ENCODE measurements around the gene TFEB. TPM values are rescaled to one million over a fixed set of nuclear protein-coding genes. Genes with fewer than 3 reads are reported as not detected.

Gene TFEB
- total and polyA plus RNA-seq, 8 donors = 7.6 to 37.0 (median 9.8) TPM

DNA sequence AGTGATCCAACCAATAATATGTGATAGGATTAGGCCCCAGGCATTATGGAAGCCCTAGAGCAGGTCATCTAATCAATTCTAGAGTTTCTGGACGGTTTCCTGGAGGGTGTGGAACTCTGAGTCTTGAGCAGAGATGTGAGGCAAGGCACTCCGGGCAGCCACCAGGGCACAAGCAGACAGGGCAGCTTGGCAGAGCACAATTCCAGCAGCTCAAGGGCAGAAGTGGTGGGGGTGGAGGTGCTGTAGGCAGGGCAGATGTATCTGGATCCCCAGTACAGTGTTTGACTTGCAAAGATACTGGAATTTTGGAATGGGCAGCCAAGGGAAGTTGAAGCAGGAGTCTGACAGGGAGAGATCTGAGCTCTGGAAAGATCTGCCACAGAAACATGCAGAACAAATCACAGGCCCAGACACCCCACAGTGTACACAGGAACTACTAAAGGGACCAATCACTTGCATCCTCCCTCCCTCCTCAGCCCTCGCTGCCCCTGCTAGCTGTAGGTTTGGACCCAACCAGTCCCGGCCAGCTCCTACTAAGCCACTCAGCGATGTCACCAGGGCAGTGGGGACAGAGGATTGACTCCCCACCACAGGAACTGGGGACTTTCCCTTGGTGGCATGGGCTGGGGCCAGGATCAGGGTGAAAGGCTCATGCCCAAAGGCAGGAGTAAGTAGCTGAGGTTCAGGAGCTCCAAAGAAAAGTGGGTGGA is 47.0 kb downstream of the TFEB start:
- no peaks in the 10 kb centered on the region for H3K9me3 ChIP-seq
- ATAC-seq = no peak
- peaks cover 4 to 9% of the 10 kb centered on the region in 2 donors for H3K4me1 ChIP-seq
- peak in 1 of 4 donors; percentile 28 for DNase-seq
- H3K27ac ChIP-seq = no peak overlapping the region
- intact Hi-C loops (cut with DNase I) = no loop called here
- H3K4me3 ChIP-seq = no peak overlapping the region
- TF ChIP-seq, protein P1, sequence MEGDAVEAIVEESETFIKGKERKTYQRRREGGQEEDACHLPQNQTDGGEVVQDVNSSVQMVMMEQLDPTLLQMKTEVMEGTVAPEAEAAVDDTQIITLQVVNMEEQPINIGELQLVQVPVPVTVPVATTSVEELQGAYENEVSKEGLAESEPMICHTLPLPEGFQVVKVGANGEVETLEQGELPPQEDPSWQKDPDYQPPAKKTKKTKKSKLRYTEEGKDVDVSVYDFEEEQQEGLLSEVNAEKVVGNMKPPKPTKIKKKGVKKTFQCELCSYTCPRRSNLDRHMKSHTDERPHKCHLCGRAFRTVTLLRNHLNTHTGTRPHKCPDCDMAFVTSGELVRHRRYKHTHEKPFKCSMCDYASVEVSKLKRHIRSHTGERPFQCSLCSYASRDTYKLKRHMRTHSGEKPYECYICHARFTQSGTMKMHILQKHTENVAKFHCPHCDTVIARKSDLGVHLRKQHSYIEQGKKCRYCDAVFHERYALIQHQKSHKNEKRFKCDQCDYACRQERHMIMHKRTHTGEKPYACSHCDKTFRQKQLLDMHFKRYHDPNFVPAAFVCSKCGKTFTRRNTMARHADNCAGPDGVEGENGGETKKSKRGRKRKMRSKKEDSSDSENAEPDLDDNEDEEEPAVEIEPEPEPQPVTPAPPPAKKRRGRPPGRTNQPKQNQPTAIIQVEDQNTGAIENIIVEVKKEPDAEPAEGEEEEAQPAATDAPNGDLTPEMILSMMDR (IDR thresholded peaks at IDR 0.05) = no peak
- peaks cover 0 to 76% of the 10 kb centered on the region in 2 donors for H3K36me3 ChIP-seq
- H3K27me3 ChIP-seq = peaks cover 0 to under 1% of the 10 kb centered on the region in 2 donors

- intact Hi-C loops (cut with DNase I) = no loop called here
- peaks cover 0 to 76% of the 10 kb centered on the region in 2 donors for H3K36me3 ChIP-seq
- DNase-seq (no peak), ATAC-seq (peak; percentile 20)
- H3K27ac ChIP-seq = no peak overlapping the region
- TF ChIP-seq, protein P1 (IDR thresholded peaks at IDR 0.05) = no peak
- H3K9me3 ChIP-seq = no peaks in the 10 kb centered on the region
- H3K4me3 ChIP-seq = no peak overlapping the region
- peaks cover 8 to 16% of the 10 kb centered on the region in 2 donors for H3K4me1 ChIP-seq
- H3K27me3 ChIP-seq = peaks cover 0 to 3% of the 10 kb centered on the region in 2 donors
Measured at GRCh38 chr6:41687501-41688175, 47.8 kb downstream of the TFEB start.

DNA sequence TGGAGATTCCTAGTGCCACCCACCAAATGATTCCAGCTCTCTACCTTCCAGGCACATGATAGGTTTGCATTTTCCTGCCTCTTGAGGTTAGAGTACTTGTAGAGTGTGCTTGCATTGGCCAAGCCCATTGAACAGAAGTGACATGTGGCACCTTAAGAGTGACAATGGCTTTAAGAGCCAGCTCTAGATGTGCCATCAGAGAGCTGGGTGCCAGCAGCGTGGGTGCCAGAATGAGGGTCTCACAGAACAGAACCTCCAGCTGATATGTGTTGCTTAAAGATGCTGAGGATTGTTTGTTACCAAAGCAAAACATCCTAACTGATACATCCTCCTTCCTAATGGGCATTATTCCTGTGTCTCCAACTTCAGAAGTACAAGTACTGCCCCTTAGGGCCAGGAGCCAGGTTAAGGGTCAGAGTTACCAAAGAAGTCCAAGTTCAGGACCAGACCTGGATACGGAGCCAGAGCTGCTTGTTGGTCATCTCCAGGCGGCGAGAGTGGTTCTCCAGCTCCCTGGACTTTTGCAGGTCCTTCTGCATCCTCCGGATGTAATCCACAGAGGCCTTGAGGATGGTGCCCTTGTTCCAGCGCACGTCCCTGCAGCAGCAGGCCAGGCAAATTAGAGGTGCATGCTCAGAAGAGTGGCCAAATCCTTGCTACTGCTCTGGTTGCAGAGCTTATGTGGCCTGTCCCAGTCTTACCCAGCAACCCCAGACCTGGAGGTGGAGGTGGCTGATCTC is 49.6 kb downstream of the TFEB start:
- DNase-seq = no peak
- H3K36me3 ChIP-seq = peaks cover 0 to 70% of the 10 kb centered on the region in 2 donors

DNA sequence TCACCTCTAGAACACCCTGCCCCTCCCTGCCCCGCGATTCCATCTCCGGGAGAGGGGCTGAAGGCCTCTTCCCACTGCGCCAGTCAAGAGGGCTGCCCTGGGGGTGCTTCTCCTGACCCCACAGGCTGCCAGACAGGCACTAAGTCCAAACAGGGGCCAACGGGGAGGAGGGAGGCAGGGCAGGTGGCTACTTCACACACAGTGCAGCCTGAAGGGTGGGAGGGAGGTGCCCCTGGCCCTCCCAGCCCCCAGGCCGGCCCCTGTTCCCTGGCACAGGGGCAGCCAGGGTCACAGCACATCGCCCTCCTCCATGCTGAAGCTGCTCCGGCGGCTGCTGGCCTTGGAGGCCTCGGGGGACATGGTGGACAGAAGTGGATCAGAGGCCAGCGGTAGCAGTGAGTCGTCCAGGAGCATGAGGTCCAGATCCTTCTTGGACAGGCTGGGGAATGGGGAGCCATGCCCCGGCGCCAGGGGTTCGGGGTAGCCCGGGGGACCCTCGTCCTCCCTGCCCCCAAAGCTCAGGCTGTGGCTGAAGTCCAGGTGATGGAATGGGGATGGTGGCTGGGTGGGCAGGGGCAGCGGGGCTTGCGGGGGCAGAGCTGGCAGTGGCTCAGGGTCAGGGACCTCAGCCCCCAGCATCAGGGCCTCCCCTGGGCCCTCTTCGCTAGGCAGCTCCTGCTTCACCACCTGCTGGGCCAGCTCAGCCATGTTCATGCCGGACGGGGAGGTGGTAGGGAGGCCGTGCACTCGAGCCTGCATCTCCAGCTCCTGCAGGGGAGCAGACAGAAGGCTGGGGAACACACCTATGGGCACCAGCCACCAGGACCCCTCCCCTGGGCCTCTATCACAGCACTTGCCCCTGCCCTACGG is 50.9 kb downstream of the TFEB start:
- no peaks in the 10 kb centered on the region for H3K9me3 ChIP-seq
- intact Hi-C loops (cut with DNase I) = loop anchor here (5.0 kb wide), 2 partner anchors 82 to 317 kb away; no protein-coding TSS in a partner anchor
- peak in 1 of 4 donors; percentile 32 for DNase-seq
- H3K36me3 ChIP-seq = peaks cover 0 to 58% of the 10 kb centered on the region in 2 donors
- TF ChIP-seq, protein P1 (IDR thresholded peaks at IDR 0.05) = no peak
- peaks cover 0 to 3% of the 10 kb centered on the region in 2 donors for H3K27me3 ChIP-seq
- H3K27ac ChIP-seq = no peak overlapping the region
- no peak overlapping the region for H3K4me3 ChIP-seq
- no peak for ATAC-seq
- H3K4me1 ChIP-seq = peaks cover 11 to 25% of the 10 kb centered on the region in 2 donors

More for the DNA sequence above, 49.6 kb downstream of the TFEB start:
- intact Hi-C loops (cut with DNase I) = no loop called here
- Histone ChIP-seq H3K27ac (no peak overlapping the region), H3K27me3 (peaks cover 0 to 3% of the 10 kb centered on the region in 2 donors), H3K4me1 (peaks cover 11 to 25% of the 10 kb centered on the region in 2 donors), H3K9me3 (no peaks in the 10 kb centered on the region), H3K4me3 (no peak overlapping the region)
- ATAC-seq = no peak
- TF ChIP-seq, protein P1 (IDR thresholded peaks at IDR 0.05) = no peak

Measured in left lung (tissue), 10 donors.